SU-DHL-6 (cell line): Measurements from ENCODE around the gene SNW1.

Source experiments
- H2AFZ ChIP-seq: fragments of 200-600 bp; sonication (generic); 2 replicates; pipeline ENCODE4 v1.6.1; 2014; ENCODE audit warnings: low read depth, mild to moderate bottlenecking, moderate library complexity, mixed read lengths, antibody characterized with exemption, low read length; ENCODE audit not compliant: severe bottlenecking
- H3F3A ChIP-seq: fragments of 200-600 bp; shearing (Covaris generic); 2 replicates; pipeline ENCODE4 v1.6.0; 2016; ENCODE audit warnings: antibody characterized with exemption, mild to moderate bottlenecking; ENCODE audit not compliant: insufficient read depth
- H3K27ac ChIP-seq: fragments of 200-600 bp; sonication (generic); 2 replicates; pipeline ENCODE4 v1.5.1; 2016; ENCODE audit warnings: low read depth, mild to moderate bottlenecking, low read length, moderate library complexity, mixed read lengths
- H3K27me3 ChIP-seq: fragments of 200-600 bp; sonication (generic), shearing (Covaris generic); 2 replicates; pipeline ENCODE4 v1.6.0; 2014; ENCODE audit warnings: mild to moderate bottlenecking, low read length
- H3K36me3 ChIP-seq: fragments of 200-600 bp; sonication (generic); 2 replicates; pipeline ENCODE4 v1.6.1; 2014; ENCODE audit warnings: mild to moderate bottlenecking, low read length, mixed read lengths
- H3K4me2 ChIP-seq: fragments of 300-600, 200-600 bp; shearing (Covaris generic), sonication (generic); 2 replicates; pipeline ENCODE4 v1.6.0; 2014; ENCODE audit warnings: low read length, low read depth, mild to moderate bottlenecking; ENCODE audit not compliant: poor library complexity, severe bottlenecking
- H3K4me3 ChIP-seq: fragments of 200-600 bp; sonication (generic); 2 replicates; pipeline ENCODE4 v1.5.1; 2014; ENCODE audit warnings: antibody characterized with exemption, low read length, mild to moderate bottlenecking, mixed read lengths; ENCODE audit not compliant: insufficient read depth, poor library complexity, severe bottlenecking
- H3K79me2 ChIP-seq: fragments of 200-600 bp; sonication (generic); 2 replicates; pipeline ENCODE4 v1.6.1; 2014; ENCODE audit warnings: mild to moderate bottlenecking, low read length, moderate library complexity; ENCODE audit not compliant: insufficient read depth
- H3K9ac ChIP-seq: fragments of 200-600 bp; sonication (generic); 2 replicates; pipeline ENCODE4 v1.7.0; 2014; ENCODE audit warnings: mild to moderate bottlenecking, low read length
- H3K9me2 ChIP-seq: fragments of 200-600 bp; sonication (generic); replicated peaks from 2 replicates; pipeline ENCODE4 v1.6.1; 2014; ENCODE audit warnings: low read length; ENCODE audit not compliant: insufficient read depth
- H3K9me3 ChIP-seq: fragments of 200-600 bp; sonication (generic); 2 replicates; pipeline ENCODE4 v1.6.1; 2014; ENCODE audit warnings: low read length, mixed read lengths; ENCODE audit not compliant: insufficient read depth
- H4K20me1 ChIP-seq: fragments of 200-600 bp; sonication (generic); 2 replicates; pipeline ENCODE4 v1.6.1; 2014; ENCODE audit warnings: low read depth, mild to moderate bottlenecking, antibody characterized with exemption, low read length, moderate library complexity, mixed read lengths
- EZH2phosphoT487 ChIP-seq: fragments of 200-600 bp; sonication (generic), shearing (Covaris generic); conservative IDR thresholded peaks from 2 replicates; pipeline ENCODE4 v1.6.1; 2018; ENCODE audit warnings: mild to moderate bottlenecking, antibody characterized with exemption, low read length, moderate library complexity, mixed read lengths
- TF ChIP-seq, protein P1 (sequence below): fragments of 200-600 bp; sonication (generic); IDR thresholded peaks from one replicate; pipeline ENCODE4 v1.5.1; 2017; ENCODE audit warnings: antibody characterized with exemption, mild to moderate bottlenecking, low read length, moderate library complexity; ENCODE audit not compliant: insufficient read depth, poor library complexity, severe bottlenecking

Gene SNW1

DNA sequence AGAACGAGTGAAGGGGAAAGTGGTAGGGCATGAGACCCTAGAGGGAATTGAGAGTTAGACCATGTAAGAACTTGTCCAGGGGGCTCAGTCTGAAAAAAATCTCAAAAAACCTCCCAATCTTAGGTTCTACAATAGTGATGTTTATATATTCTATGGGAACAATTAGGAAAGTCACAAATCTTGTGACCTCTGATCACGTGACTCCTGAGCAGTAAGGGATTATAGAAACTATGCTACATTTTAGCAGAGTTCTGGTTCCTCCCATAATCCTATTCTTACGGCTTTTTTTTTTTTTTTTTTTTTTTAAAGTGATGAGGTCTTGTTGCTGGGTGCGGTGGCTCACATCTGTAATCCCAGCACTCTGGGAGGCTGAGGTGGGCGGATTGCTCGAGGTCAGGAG lies 44.8 kb upstream of the SNW1 start:
- no peak for TF ChIP-seq EZH2phosphoT487
- TF ChIP-seq, protein P1, sequence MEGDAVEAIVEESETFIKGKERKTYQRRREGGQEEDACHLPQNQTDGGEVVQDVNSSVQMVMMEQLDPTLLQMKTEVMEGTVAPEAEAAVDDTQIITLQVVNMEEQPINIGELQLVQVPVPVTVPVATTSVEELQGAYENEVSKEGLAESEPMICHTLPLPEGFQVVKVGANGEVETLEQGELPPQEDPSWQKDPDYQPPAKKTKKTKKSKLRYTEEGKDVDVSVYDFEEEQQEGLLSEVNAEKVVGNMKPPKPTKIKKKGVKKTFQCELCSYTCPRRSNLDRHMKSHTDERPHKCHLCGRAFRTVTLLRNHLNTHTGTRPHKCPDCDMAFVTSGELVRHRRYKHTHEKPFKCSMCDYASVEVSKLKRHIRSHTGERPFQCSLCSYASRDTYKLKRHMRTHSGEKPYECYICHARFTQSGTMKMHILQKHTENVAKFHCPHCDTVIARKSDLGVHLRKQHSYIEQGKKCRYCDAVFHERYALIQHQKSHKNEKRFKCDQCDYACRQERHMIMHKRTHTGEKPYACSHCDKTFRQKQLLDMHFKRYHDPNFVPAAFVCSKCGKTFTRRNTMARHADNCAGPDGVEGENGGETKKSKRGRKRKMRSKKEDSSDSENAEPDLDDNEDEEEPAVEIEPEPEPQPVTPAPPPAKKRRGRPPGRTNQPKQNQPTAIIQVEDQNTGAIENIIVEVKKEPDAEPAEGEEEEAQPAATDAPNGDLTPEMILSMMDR: no peak
- Histone ChIP-seq H3K27me3 (no peaks in the 10 kb centered on the region), H3K4me2 (no peak overlapping the region), H3K9me2 (no peaks in the 10 kb centered on the region), H3K9ac (no peak overlapping the region), H2AFZ (no peak overlapping the region), H3K27ac (no peak overlapping the region), H3K9me3 (no peaks in the 10 kb centered on the region), H3K4me3 (no peak overlapping the region), H4K20me1 (no peaks in the 10 kb centered on the region), H3F3A (no peaks in the 10 kb centered on the region), H3K36me3 (no peaks in the 10 kb centered on the region), H3K79me2 (no peaks in the 10 kb centered on the region)

GRCh38 chr14:77804592-77804991 lies 43.6 kb upstream of the SNW1 start:
- H3K36me3 ChIP-seq: no peaks in the 10 kb centered on the region
- no peaks in the 10 kb centered on the region for H4K20me1 ChIP-seq
- H3F3A ChIP-seq: no peaks in the 10 kb centered on the region
- no peaks in the 10 kb centered on the region for H3K9me3 ChIP-seq
- no peak overlapping the region for H2AFZ ChIP-seq
- no peak overlapping the region for H3K9ac ChIP-seq
- no peak overlapping the region for H3K27ac ChIP-seq
- no peaks in the 10 kb centered on the region for H3K9me2 ChIP-seq
- no peak overlapping the region for H3K4me2 ChIP-seq
- TF ChIP-seq EZH2phosphoT487: no peak
- TF ChIP-seq, protein P1: peak; percentile 40
- no peak overlapping the region for H3K4me3 ChIP-seq
- H3K27me3 ChIP-seq: no peaks in the 10 kb centered on the region
- no peaks in the 10 kb centered on the region for H3K79me2 ChIP-seq

GRCh38 chr14:77800814-77801213 lies 39.9 kb upstream of the SNW1 start:
- H4K20me1 ChIP-seq: no peaks in the 10 kb centered on the region
- H3K9ac ChIP-seq: peak overlapping the region; percentile 69
- TF ChIP-seq, protein P1: no peak
- TF ChIP-seq EZH2phosphoT487: no peak
- no peaks in the 10 kb centered on the region for H3K36me3 ChIP-seq
- no peaks in the 10 kb centered on the region for H3K9me3 ChIP-seq
- H3F3A ChIP-seq: no peaks in the 10 kb centered on the region
- no peak overlapping the region for H3K27ac ChIP-seq
- H3K4me3 ChIP-seq: peak overlapping the region; percentile 70
- no peaks in the 10 kb centered on the region for H3K27me3 ChIP-seq
- H3K79me2 ChIP-seq: no peaks in the 10 kb centered on the region
- peak overlapping the region; percentile 64 for H3K4me2 ChIP-seq
- H3K9me2 ChIP-seq: no peaks in the 10 kb centered on the region
- peak overlapping the region; percentile 87 for H2AFZ ChIP-seq
